Medulla oblongata (tissue), 1 donor: ENCODE measurements around the gene SQOR.

Experiments used
- DNase-seq: peaks from one replicate; pipeline ENCODE4 v3.0.0-alpha.2; 2015; ENCODE audit errors: extremely low spot score

Gene SQOR

DNA sequence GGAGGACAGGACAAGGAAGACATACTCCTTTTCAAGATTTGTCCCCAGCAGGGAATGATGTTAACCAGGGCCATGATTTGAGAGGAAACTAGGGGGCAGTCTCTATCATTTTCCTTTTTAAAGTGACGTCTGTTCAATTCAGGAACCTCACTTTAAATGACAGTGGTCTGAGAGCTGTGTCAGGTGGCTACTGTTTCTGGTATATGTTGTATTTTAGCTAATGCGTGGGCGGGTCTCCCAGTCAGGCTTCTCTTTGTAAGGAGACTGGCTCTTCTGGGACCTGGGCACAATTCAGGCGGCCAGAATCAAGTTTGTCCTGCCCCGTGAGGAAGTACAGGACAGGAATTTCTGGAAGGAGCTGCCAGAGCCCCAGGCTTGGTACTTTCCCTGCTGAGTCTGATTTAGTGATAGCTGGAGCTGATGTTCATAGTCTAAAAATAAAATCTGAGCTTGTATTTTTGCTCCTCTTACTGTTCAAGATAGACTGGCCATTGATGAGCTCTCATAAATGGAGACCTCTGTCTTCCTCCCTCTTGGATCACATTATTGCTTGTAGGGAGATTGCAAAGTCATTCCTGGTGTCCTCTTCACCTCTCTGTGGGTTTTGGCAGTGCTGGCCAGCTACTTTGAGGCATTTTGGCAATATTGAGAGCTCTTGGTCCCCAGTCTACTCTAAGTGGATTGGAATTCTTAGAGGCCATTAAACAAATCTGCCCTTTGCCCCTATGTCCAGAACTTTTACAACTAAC, 25.6 kb downstream of the SQOR start:
- DNase-seq: no peak

DNA sequence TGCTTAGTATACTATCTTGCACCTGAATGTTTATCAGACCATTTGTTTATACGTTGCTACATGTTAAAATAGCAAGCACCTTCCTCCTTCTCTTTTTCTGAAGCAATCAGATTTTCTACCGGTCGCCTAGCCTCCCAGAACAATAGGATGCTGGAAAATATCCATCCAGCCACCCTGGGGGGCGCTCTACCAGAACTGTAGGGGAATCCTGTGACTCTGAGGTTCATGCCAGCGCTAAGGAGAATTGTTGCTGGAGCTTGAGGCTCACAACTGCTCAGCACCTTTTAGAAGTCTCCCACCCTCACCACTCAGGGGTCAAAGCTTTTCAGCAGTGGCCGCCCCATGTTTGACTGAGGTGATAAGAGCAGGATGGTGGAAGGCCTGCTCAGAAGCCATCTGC, 27.5 kb downstream of the SQOR start:
- DNase-seq: no peak

GRCh38 chr15:45664451-45664850, 29.6 kb downstream of the SQOR start:
- no peak for DNase-seq

DNA sequence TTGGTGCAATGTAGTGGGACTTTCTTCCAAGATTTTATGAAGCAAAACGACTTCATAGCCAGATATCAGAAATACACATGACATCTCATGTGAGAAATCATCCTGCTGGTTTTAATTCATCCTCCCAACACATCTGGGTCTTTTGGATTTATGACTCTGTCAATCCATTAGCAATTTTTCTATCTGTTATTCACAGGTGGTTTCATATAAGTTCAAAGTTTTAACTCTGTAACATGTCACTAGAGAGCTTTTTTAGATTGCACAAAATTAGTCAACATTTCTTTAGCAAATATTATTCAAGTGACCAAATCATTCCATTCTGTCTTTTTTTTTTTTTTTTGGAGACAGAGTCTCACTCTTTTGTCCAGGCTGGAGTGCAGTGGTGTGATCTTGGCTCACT, 30.4 kb downstream of the SQOR start:
- DNase-seq: no peak

- DNase-seq: no peak
These were observed 31.5 kb downstream of the SQOR start for GRCh38 chr15:45666119-45666875.

GRCh38 chr15:45667002-45667401, 32.2 kb downstream of the SQOR start:
- no peak for DNase-seq

DNA sequence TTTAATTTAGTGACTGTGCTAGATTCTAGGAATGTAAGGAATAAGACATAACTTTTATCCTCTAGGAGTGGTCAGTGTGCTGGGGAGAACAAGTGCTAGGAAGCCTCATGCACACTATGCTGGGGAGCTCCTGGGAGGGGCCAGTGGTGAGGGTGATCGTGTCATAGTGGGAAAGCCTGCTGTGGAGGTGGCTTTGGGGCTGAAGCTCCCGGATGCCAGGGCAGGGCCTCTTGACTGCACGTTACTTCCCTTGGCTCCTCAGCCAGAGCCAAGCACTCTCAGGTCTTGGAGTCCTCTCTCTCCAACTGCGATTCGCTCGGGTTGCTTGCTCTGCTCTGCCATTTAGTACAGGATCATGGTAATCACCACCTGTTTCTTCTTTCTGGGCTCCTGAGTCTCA, 33.6 kb downstream of the SQOR start:
- DNase-seq: no peak

- DNase-seq: no peak
These were observed 34.6 kb downstream of the SQOR start for GRCh38 chr15:45669422-45669821.

- DNase-seq: no peak
These were observed 35.3 kb downstream of the SQOR start for GRCh38 chr15:45670091-45670490.

GRCh38 chr15:45670511-45670910, 35.7 kb downstream of the SQOR start:
- DNase-seq: no peak

DNA sequence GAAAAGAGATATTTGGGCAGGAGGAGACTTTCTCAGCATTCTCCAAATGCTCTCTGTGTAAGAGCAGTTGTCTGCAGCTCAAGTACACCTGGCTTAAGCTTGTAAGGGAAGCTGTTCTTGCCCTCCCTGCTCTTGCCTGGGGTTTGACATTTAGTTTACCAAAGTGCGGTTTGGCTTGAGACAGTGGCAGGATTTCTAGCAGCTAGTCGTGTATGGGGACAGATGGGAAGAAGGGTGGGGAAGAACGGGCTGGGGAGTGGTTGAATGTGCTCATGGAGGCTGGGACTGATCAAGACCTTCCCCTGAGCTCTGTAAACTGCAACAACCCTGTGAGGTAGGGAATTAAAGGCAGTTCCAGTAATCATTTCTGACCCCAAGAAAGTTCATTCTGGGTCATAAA, 39.8 kb downstream of the SQOR start:
- no peak for DNase-seq

- DNase-seq: no peak
These were observed 43.0 kb downstream of the SQOR start for GRCh38 chr15:45677797-45678196.

GRCh38 chr15:45678459-45679178, 43.8 kb downstream of the SQOR start:
- DNase-seq: no peak

DNA sequence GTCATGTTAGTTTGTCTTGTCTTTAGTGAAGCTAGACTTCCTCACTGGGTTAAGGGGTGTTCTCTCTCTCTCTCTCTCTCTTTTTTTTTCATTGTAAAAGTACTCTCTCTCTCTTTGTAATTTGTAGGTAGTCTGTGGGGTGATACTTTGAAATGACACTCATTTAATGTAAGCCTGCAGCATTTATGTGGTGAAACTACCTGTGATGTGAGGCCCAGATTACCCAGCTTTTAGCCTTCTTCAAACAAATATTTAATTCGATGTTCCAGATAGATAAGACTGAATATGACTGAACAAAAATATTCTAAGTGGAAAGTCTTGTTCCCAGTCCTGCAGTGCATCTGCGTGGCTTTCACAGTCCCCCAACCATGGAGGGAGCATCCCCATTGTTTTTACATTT, 49.7 kb downstream of the SQOR start:
- DNase-seq: no peak

GRCh38 chr15:45689616-45690015, 54.8 kb downstream of the SQOR start:
- DNase-seq: no peak

DNA sequence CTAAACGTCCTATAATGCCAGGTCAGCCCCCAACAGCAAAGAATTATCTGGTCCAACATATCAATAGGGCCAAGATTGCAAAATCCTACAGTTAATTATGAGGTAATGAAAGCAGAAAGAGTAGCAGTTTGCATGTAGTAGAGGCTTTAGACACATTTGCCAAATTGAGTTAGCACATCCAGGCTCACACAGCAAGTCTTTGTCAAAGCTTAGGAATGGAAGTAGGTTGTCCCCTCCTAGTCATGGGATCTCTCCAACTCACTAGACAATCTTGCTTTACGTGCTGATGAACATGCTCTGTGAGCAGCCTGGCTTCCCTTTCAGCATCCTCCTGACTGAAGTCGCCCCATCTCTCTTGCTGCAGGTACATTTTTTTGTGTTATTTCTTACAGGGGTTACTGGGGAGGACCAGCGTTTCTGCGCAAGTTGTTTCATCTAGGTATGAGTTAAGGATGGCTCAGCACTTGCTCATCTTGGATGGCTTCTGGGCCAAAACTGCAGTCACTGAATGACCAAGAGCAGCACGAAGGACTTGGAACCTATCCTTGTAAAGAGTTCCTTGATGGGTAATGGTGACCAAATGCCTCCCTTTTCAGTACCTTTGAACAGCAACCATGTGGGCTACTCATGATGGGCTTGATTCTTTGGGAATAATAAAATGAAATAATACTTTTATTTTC, 55.9 kb downstream of the SQOR start:
- DNase-seq: no peak

- DNase-seq: no peak
These were observed 66.3 kb downstream of the SQOR start for GRCh38 chr15:45701108-45701507.

- no peak for DNase-seq
These were observed 67.2 kb downstream of the SQOR start for GRCh38 chr15:45702041-45702440.

- no peak for DNase-seq
These were observed 69.0 kb downstream of the SQOR start for GRCh38 chr15:45703670-45704328.

DNA sequence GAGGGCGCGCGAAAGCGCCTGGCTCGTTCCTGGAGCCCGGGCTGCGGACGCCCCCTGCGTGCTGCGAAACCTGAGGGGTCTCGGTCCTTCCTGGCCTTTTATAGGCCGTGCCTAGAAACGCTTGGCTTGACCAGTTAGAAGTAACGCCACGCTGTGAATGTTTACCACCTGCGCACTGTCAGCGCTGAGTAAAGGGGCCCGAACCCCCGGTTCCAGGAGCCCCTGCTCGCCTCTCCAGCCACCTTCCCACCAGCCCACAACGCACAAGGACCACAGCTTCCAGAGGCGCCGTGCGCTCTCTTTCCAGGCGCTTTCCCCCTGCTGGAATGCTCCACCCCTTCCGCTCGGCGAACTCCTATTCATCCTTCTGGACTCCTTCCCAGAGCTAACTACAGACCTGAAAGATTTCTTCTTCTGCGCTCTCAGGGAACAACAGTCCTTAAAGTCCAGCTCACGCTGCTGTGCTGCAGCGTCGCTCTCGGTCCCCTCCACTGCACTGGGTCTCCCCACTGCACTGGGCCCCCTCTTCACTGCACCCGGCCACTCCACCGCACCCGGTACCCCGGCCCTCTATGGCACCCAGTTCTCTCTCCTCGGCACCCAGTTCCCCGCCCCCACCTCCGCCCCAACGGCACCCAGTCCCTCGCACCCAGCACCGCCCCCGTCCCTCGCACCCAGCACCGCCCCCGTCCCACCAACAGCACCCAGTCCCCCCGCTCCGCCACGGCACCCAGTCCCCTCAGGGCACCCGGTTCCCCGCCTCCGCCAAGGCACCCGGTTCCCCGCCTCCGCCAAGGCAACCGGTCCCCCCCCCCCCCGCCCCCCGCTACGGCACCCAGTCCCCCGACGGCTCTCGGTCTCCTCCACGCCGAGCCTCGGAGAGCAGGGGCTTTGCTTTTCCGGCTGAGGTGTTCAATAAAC, 69.8 kb downstream of the SQOR start:
- no peak for DNase-seq
